AG09319 (cell line): Measurements from ENCODE around the gene TNKS1BP1.
"Not testable (repeated sequence)": the region's sequence is repeated elsewhere in the genome, so short reads cannot be mapped to it uniquely, and the experiment has no call there.

ENCODE experiments used
- DNase-seq: peaks from one replicate; pipeline ENCODE4 v3.0.0-alpha.2; 2010; ENCODE audit warnings: low read depth; ENCODE audit errors: extremely low read depth
- CTCF ChIP-seq: IDR thresholded peaks from 2 replicates; pipeline ENCODE4 v1.5.1; 2011; ENCODE audit warnings: low read depth, mild to moderate bottlenecking, inconsistent platforms, low read length, moderate library complexity

TNKS1BP1 gene

GRCh38 chr11:57303280-57303989 is 21.3 kb downstream of the TNKS1BP1 start:
- DNase-seq = no peak
- no peak for TF ChIP-seq CTCF

GRCh38 chr11:57302489-57302888 is 22.3 kb downstream of the TNKS1BP1 start:
- no peak for TF ChIP-seq CTCF
- DNase-seq = no peak

- no peak for TF ChIP-seq CTCF
- DNase-seq = no peak
Observed at GRCh38 chr11:57301711-57302423, 22.9 kb downstream of the TNKS1BP1 start.

GRCh38 chr11:57300785-57301184 is 24.0 kb downstream of the TNKS1BP1 start:
- no peak for TF ChIP-seq CTCF
- no peak for DNase-seq

- DNase-seq = no peak
- no peak for TF ChIP-seq CTCF
Observed at GRCh38 chr11:57299150-57299737, 25.5 kb downstream of the TNKS1BP1 start.

GRCh38 chr11:57297221-57297620 is 27.5 kb downstream of the TNKS1BP1 start:
- DNase-seq = no peak
- TF ChIP-seq CTCF = no peak

GRCh38 chr11:57296205-57296604 is 28.5 kb downstream of the TNKS1BP1 start:
- DNase-seq = not testable (repeated sequence)
